Activated CD4-positive, CD25-positive, alpha-beta regulatory T cell (primary cell): ENCODE measurements around the gene ARPIN.
"Not testable (repeated sequence)": the region's sequence is repeated elsewhere in the genome, so short reads cannot be mapped to it uniquely, and the experiment has no call there.

Experiments used
- DNase-seq, 4 experiments: peaks; one replicate each; lab custom pipeline; 2025; lab: John Stamatoyannopoulos, UW

The ARPIN gene

DNA sequence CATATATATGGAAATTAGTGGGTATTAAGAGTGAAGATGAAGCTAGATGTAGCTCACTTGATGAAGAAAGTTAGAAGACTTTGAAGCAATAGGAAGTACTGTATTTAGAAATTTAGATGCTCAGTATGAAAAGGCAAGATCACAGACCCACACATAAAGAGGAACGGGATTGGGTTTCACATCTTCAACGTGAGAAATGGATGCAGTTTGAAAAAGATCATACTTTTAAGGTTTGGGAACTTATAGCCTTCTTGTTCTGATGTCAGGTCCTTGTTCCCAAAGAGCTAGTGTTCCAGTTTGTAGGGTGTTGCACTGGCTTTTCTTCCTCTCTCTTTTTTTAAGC lies 35.7 kb downstream of the ARPIN start:
- DNase-seq: no peak

DNA sequence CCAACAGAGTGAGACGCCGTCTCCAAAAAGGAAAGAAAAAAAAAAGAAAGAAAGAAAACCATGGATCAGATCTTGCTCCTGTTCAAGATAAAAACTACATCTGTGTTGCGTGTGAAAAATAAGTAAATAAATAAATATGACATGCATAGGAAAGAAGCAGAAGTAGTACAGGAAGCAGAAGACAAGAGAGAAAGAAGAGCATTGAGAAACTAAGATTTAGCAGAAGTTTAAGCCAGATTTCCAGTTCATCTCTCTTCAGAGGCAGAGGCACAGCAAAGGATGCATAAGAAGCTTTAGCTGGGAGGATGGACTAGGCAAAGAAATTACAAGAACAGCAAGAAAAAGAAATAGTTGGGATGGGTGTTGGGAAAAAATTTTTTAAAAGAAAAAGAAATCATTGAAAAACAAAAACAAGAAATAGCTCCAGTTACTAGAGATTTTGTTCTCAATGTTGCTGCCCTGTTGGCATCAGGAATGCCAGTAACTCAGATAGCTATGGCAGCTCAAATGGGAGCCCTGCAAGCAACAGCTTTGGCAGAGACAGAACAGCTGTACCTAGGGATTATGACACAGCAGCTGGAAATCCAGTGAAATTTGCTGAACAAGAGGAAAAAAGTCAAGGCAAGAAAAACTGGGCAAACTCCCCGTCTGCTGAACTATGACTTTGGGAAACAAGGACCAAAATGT lies 36.2 kb downstream of the ARPIN start:
- DNase-seq: no peak

DNA sequence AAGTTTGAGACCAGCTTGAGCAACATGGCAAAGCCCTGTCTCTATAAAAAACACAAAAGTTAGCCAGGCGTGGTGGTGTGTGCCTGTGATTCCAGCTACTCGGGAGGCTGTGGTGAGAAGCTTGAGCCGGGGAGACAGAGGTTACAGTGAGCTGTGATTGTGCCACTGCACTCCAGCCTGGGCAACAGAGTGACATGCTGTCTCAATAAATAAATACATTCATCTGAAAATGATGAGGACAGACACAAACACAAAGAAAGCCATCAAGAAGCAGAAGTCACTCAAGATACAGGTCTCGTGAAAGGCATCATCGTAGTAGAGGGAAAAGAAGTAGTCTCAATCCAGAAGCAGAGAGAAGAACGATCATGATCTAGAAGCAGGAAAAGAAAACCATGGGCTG lies 37.0 kb downstream of the ARPIN start:
- no peak for DNase-seq

DNA sequence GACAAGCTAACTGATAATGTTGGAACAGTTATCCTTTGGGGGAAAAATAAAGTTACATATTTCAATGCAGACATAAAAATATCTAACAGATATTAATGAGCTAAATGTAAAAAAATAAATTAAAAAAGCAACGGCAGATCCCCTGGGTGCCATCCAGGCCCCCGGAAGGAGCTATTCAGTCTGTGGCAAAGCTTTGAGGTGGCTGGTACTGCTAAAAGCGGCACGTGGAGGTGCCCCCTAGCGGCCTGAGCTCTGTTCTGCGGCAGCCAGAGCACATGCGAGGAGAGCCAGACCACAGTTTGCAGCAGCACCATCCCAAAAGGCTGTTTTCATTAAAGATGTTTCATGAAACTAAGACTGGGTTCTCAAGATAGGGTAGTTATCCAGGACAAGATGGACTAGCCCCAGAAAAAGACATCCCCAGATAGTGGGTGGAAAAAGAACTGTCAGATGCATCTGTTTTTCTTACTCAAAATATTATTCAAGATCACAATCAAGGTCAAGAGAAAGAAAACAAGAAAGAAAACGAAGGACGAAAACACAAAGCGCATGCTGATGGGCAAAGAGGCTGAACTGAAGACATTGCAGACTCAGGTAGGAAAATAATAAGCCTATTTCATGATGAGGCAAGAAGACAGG lies 37.7 kb downstream of the ARPIN start:
- DNase-seq: peak; percentile 61 to 75 (median 63)

DNA sequence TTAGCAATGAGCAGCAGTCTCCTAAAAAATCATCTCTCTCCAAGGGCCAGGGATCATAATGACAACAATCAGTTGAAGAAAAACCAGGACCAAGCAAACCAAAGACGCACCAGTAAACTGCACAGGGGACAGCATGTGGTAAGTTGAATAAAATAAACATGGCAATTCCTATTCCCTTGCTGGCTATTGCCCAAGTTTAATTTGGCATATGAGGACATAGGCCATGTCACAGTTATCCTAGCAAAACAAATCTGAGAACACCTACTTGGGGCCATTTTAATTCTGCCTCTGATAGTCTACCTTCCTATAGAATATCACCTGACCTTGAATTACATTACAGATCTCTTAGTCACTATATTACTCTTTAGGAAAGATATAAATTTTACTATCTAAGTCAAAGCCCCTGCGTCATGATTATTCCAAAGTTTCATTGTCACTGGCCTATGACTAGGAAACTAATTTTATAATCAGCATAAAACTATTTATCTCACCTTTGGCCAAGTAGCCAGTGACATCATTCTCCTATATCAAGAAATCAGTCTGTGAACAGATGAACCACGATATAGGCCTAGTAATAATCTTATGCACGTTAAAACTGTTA lies 42.0 kb downstream of the ARPIN start:
- no peak for DNase-seq

DNA sequence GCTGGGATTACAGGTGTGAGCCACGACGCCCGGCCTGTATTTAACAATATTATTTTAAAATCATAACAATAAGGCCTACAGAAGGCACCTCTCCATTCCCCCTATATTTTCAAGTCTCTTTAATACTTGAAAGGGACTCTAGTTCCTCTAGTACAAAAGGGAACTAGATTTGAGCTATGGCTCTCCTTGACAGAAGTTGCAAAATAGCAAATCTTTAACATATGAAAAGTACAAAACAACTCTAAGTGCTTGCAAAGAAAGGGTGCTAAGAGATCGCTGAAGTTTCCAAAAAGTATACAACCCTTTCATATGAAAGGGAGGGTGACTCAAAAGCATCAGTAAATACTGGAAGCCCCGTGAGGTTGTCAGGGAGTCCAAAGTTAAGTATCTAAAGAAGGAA lies 42.7 kb downstream of the ARPIN start:
- no peak for DNase-seq

DNA sequence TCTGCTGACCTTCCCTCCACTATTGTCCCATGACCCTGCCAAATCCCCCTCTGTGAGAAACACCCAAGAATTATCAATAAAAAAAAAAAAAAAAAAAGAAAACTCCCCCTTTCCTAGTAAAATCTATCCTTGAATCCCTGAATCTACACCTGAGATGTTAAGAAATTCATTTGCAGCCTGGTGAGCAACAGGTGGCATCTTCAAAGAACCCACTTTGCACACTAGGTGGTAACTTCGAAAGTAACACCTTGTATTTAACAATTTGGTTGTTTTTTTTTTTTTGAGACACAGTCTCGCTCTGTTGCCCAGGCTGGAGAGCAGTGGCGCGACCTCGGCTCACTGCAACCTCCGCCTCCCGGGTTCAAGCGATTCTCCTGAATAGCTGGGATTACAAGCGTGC lies 43.3 kb downstream of the ARPIN start:
- DNase-seq: not testable (repeated sequence)

DNA sequence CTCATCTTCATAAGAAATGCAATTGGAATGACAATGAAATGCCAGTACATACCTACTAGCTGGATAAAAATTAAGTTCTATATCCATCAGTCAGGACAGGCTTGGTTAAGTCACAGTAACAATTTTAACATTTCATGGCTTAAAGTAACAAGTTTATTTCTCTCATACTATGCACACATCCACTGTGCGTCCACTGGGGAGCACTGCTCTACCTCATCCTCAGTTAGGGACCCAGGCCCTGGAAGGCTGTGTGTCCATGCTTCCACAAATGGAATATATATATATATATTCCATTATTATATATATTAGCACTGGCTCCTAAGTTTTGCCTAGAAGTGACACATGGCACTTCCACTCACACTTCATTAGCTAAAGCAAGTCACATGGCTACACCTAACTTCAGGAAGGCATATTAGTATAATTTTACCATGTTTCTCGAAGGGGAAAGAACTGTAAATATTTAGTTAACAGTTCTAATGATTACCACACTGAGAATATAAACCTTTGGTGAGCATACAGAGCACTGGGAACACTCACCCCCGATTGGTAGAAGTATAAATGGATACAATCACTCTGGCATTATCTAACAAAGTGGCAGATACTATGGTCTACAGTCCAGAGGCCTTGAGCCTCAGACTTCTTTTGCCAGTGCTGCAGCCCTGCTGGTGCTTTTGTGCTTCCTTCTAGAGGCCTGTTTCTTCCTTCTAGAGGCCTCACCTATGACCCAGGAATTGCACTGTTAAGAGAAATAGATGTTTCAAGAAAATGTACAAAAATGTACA lies 47.6 kb downstream of the ARPIN start:
- DNase-seq: no peak

DNA sequence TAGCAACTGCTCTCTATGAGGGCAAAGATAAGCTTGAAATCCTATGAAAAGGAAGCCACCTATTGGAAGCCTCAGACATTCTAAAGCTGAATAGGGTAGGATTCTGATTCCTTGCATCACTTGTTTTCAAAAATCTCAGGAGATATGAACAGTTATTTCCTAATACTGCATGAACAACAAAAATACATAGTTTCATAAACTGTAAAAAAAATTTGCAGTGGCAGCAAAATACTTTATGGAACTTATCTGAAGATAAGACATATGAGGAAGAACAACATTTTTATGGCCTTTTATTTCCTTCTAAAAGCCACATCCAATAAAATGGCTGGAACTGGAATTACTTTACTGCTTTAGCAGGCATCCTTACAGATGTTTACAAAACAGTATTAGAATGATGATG lies 48.8 kb downstream of the ARPIN start:
- no peak for DNase-seq

DNA sequence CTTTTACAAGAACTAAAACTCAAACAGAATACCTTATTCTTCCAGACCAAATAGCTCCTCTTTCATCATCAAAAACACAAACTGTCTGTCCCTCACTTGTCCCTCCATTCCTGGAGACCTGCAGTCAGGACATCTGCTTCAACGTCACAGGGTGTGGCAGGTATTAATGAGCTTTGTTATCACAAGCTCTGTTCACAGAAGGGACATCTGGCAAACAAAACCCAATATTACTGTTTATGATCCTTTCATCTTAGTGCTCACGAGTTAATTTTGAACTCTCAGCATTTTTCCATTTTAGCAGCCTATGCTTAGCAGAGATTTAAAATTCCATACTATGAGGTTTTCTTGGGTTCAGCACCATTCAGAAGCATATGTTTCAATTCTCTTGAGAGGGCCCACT lies 51.9 kb downstream of the ARPIN start:
- DNase-seq: no peak

DNA sequence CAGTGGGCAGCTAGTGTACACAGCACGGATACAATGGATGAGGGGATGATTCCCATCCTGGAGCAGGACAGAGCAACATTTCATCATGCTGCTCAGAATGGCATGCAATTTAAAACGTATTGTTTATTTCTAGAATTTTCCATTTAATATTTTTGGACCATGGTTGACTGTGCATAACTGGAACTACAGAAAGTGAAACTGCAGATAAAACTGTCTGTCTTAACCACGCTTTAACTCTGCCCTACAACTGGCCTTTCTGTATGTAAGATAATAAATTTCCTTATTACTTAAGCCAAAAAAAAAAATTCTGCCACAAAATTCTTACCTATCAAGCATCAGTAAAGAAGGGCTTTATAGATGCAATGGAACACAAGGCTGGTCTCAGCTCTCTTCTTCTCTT lies 52.3 kb downstream of the ARPIN start:
- DNase-seq: no peak

DNA sequence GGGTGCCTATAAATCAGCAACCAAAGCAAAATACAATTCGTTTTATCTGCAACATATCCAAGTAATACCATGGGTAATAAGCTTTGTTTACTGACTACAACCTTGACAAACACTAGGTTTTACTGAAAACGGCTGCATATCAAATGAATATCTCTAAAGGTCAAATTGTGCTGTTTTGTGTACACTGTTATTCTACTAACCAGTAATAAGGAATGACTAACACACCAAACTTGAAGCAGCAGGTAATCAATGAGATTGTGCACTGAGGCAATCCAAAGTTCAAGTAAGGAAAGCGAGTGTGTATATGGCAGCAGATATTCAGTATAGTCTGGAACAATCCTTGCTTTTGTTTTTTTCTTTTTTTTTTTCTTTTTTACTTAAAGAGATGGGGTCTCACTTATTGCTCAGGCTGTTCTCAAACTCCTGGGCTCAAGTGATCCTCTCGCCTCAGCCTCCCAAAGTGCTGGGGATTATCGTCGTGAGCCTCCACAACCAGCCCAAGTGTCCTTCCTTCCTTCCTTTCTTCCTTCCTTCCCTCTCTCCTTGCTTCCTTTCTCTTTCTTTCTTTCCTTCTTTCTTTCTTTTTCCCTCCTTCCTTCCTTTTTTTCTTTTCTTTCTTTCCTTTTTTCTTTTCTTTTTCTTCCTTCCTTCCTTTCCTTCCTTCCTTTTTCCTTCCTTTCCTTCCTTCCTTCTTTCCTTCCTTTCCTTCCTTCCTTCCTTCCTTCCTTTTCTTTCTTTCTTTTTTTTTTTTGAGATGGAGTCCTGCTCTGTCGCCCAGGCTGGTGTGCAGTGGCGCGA lies 53.9 kb downstream of the ARPIN start:
- no peak for DNase-seq

DNA sequence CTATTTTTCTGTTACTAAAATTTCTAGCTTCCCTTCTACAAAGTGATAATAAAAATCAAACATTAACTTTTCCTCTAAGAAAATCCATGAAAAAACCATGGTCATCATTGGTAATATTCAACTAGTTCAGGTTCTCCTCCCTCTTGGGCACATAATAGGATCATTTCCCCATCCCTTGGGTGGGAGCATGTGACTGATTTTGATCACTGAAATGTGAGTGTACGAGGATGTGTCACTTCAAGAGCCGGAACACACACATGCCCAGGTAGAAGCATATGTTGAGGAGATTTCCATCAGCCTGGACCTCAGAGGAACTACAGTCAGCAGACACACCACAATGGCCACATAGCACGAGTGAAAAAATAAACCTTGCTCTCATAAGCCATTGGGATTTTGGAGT lies 55.1 kb downstream of the ARPIN start:
- DNase-seq: no peak

DNA sequence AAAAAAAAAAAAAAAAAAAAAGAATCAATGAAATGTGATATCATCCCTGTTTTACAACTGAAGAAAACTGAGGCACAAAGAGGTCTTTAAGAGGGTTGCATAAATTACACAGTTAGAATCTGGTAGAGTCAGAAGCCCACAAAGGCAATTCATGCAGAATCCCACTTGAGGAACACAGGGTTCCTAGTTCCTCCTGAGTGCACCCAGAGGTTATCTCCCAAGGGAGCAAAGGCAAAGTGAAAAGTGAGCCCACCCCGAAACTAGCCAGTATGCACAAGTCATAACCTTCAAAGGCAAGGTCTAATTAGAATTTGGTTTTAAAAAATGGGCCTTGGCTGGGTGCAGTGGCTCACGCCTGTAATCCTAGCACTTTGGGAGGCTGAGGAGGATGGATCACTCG lies 56.8 kb downstream of the ARPIN start:
- DNase-seq: no peak

DNA sequence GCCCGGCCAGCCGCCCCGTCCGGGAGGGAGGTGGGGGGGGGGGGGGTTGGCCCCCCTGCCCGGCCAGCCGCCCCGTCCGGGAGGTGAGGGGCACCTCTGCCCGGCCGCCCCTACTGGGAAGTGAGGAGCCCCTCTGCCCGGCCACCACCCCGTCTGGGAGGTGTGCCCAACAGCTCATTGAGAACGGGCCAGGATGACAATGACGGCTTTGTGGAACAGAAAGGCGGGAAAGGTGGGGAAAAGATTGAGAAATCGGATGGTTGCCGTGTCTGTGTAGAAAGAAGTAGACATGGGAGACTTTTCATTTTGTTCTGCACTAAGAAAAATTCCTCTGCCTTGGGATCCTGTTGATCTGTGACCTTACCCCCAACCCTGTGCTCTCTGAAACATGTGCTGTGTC lies 57.9 kb downstream of the ARPIN start:
- DNase-seq: not testable (repeated sequence)

DNA sequence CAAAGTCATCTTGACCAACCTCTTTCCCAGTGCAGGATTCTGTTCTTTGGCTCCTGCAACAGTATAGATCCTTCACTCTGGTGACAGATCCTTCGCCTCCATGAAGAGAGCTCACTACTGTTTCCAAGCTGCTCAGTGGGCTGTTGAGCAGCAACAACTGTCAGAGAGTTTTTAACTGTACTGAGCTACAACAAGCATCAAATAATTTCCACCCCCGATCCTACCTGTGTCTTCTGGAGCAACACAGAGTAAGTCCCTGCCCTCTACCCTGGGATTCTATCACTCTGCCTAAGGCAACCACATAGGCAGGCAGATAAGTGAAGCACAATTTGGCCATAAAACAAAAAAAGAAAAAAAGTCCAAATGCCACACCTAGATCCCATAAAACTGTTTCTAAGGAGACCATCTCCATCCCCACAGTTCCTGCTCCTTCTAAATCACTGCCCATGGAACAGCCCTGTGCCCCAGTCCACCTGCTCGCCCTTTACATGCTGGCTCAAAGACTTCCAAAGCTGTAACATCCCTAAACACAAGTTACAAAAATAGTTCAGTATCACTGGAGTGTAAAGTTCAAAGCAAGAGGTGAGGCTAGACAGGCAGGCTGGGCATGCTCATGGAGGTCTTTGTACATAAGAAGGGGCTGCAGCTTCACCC lies 60.3 kb downstream of the ARPIN start:
- no peak for DNase-seq

DNA sequence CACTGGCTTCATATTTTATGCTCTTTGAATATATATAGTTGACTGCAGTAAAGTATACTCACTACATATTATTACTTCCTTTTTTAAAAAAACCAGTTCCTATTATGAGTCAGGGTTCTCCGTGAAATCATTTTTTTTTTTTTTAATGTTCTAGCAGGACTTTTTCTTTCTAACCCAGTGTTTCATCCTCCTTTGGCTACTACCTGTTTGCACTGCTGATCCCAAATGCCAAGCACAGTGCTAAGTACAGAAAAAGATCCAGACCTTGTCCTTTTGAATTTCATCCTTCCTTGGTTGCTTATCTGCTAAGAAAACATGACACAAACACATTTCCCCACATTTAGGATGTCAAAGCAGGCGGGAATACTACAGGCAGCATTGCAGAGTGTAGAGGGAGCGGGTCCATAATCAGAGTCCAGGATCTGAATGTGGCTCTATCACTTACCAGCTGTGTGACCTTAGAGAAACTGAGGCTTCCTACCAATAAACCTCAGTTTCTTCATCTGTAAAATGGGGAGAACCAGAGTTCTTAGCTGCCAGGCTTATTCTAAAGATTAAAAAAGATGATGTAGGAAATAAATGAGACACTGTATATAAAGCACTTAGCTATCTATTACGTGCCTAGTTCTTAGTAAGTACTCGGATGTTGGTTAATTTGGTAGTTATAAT lies 60.9 kb downstream of the ARPIN start:
- no peak for DNase-seq

DNA sequence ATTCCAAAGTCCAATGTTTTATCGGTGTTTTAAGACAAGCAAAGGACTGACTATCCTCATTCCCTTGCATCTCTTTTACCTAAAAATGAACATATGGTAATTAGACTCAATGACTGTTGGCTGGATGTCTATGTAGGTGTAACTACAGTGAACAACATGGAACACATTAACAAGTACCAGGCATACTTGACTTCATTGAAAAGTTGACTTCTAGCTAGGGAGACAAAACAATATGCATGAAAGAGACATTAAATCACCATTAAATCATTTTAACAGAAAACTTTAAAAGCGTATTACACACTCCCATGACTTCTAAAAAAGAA lies 63.8 kb downstream of the ARPIN start:
- DNase-seq: no peak

DNA sequence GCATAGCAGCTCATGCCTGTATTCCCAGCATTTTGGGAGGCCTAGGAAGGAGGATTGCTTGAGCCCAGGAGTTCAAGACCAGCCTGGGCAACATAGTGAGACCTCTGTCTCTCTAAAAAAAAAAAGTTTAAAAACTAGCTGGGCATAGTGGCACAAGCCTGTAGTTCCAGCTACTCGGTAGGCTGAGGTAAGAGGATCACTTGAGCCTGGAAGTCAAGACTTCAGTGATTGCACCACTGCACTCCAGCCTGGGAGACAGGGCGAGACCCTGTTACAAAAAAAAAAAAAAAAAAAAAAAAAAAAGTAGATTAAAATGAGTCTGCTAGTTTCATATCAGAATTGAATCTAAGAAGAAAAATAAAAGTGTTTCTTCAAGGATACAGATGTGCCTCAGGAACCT lies 65.7 kb downstream of the ARPIN start:
- DNase-seq: no peak

DNA sequence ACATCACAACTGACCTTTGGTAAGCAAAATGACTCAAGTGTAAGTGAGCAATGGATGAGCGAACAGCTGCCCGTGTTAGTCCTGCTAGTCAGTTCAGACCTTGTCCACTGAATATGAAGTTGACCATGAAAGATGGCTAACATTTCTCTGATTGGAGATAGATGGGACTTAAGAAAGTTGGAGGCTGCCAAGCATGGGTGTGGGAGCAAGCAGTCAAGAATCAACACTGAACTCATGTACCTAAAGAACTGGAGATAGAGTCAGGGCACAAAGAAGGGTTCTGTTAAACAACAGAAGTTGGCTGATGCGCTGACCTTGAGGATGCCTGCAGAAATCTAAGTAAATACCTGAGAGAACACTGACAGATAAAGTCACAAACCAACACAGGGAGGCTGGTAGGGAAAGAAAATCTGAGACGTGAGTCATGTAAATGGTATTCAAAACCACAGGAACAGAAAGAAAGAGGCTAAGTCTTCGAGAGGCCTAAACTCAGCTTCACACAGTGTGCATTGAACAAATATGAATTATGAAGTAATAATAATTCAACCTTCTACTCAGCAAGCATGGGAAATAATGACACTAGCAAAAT lies 67.4 kb downstream of the ARPIN start:
- no peak for DNase-seq
